ENCODE data around the gene VAV2.

The VAV2 gene

GRCh38 chr9:133717113-133718031 lies 274.8 kb downstream of the VAV2 start:
- peak; percentile 42 for DNase-seq

GRCh38 chr9:133716564-133717112 lies 275.5 kb downstream of the VAV2 start:
- peak; percentile 49 for DNase-seq

- DNase-seq: peak; percentile 65
Observed at GRCh38 chr9:133715866-133716563, 276.1 kb downstream of the VAV2 start.

GRCh38 chr9:133715295-133715865 lies 276.7 kb downstream of the VAV2 start:
- peak; percentile 92 for DNase-seq

- DNase-seq: peak; percentile 94
Observed at GRCh38 chr9:133714606-133715294, 277.4 kb downstream of the VAV2 start.

GRCh38 chr9:133713960-133714495 lies 278.1 kb downstream of the VAV2 start:
- no peak for DNase-seq

- peak; percentile 67 for DNase-seq
Observed at GRCh38 chr9:133713150-133713959, 278.8 kb downstream of the VAV2 start.

GRCh38 chr9:133712221-133713100 lies 279.7 kb downstream of the VAV2 start:
- DNase-seq: no peak

Data from islet precursor cell (in vitro differentiated cells).